Lower lobe of right lung (tissue), 2 donors: Measurements from ENCODE around the gene UBA7. TPM values are rescaled to one million over a fixed set of nuclear protein-coding genes. Genes with fewer than 3 reads are reported as not detected.
A peak's percentile ranks its signal among the peaks of the same experiment; 100 is the strongest.
"Not testable (repeated sequence)": the region's sequence is repeated elsewhere in the genome, so short reads cannot be mapped to it uniquely, and the experiment has no call there.

Experiments
- ATAC-seq, 2 donors: fragments of 200-7000 bp; cut with Tn5 transposase; one replicate each; pipeline ENCODE4 v1.9.1; 2020 to 2022; ENCODE audit warnings: mild to moderate bottlenecking in 2 of 2, moderate library complexity in 2 of 2
- DNase-seq: peaks from one replicate; pipeline ENCODE4 v3.0.0-alpha.2; 2020
- H3K27ac ChIP-seq: fragments of 200-600 bp; one replicate; pipeline ENCODE4 v1.8.0; 2022
- H3K27me3 ChIP-seq: fragments of 200-600 bp; one replicate; pipeline ENCODE4 v1.8.0; 2022; ENCODE audit warnings: low read depth
- H3K36me3 ChIP-seq: fragments of 200-600 bp; one replicate; pipeline ENCODE4 v1.8.0; 2022; ENCODE audit warnings: mild to moderate bottlenecking
- H3K4me1 ChIP-seq: fragments of 200-600 bp; one replicate; pipeline ENCODE4 v1.8.0; 2022
- H3K4me3 ChIP-seq: fragments of 200-600 bp; one replicate; pipeline ENCODE4 v1.8.0; 2022; ENCODE audit warnings: mild to moderate bottlenecking
- H3K9me3 ChIP-seq: fragments of 200-600 bp; one replicate; pipeline ENCODE4 v1.8.0; 2022
- intact Hi-C: fragments of 100-400 bp; cut with DNase I; formaldehyde crosslinking; loops from one replicate; pipeline ENCODE4 v1.11.0; 2022
- total RNA-seq: library from RNA; stranded (reverse); fragmentation: NEBNext Ultra II Directional; extraction: Animal tissue kit (Norgen Biotek cat#: 25700); gene quantifications from one replicate; pipeline ENCODE4 v1.2.1, GENCODE V29; 2021
- TF ChIP-seq, protein P1 (sequence below): fragments of 200-600 bp; IDR thresholded peaks from one replicate; pipeline ENCODE4 v1.8.0; 2022; ENCODE audit warnings: antibody characterized with exemption, mild to moderate bottlenecking
- donor health status: DM: no; HTN: yes; CAD: no; lungs with severe emphysema.

The UBA7 gene
- total RNA-seq, 1 donor from 2014 or later, result 128 TPM

DNA sequence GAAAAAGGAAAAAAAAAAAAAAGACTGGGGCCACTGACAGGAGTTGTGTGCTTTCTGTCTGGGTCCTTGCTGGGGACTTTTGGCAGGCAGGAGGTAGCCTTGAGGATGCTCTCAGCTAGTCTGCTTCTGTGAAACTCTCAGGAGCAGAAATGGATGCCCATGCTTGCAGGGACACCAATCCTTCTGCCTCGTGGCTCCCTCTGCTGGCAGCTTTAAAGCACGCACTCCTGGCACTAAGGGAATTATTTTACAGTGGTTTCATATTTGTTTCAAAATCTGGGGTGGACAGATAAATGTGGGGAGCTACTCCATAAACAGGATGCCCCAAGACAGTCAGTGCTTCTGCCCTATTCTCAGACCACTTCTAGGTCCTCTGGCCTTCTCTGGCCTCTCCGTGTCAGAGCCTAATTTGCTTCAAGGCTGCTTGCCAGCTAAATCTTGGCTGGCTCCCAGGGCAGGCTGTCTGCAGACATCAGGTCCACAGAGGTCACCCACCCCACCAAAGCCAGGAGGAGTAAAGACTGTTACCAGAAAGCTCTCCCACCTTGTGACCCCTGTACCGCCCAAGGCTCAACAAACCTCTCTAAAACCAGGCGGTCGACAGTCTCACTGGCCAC lies 25.5 kb upstream of the UBA7 start:
- no peaks in the 10 kb centered on the region for H3K36me3 ChIP-seq
- no peak overlapping the region for H3K4me3 ChIP-seq
- peak overlapping the region; percentile 48 for H3K27ac ChIP-seq
- DNase-seq (peak; percentile 84), ATAC-seq (peak; percentile 87 to 89)
- H3K27me3 ChIP-seq, result no peaks in the 10 kb centered on the region
- peaks cover 10% of the 10 kb centered on the region for H3K4me1 ChIP-seq
- TF ChIP-seq, protein P1, sequence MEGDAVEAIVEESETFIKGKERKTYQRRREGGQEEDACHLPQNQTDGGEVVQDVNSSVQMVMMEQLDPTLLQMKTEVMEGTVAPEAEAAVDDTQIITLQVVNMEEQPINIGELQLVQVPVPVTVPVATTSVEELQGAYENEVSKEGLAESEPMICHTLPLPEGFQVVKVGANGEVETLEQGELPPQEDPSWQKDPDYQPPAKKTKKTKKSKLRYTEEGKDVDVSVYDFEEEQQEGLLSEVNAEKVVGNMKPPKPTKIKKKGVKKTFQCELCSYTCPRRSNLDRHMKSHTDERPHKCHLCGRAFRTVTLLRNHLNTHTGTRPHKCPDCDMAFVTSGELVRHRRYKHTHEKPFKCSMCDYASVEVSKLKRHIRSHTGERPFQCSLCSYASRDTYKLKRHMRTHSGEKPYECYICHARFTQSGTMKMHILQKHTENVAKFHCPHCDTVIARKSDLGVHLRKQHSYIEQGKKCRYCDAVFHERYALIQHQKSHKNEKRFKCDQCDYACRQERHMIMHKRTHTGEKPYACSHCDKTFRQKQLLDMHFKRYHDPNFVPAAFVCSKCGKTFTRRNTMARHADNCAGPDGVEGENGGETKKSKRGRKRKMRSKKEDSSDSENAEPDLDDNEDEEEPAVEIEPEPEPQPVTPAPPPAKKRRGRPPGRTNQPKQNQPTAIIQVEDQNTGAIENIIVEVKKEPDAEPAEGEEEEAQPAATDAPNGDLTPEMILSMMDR, result peak; percentile 90
- intact Hi-C loops, result no loop called here
- no peaks in the 10 kb centered on the region for H3K9me3 ChIP-seq

DNA sequence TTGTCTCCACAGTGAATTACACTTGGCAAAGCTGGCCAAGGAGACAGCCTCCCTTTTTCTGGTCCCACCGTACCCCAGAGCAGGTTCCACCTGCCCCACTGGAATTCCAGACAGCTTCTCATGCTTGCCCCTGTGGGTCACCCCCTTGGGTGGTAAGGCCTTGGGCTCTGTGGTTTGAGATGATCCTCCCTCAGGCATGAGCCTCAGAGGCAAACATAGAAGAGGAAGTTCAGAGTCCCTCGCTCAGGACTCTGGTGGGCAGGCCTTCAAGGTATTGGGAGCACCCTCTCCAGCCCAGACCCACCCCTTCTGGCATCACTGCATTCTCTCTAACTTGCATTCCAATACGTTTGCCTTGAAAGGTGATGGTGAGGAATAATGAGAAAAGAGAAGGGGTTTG lies 17.6 kb upstream of the UBA7 start:
- no peaks in the 10 kb centered on the region for H3K4me1 ChIP-seq
- H3K27me3 ChIP-seq, result no peaks in the 10 kb centered on the region
- no peak overlapping the region for H3K4me3 ChIP-seq
- intact Hi-C loops, result no loop called here
- DNase-seq, result no peak
- no peak for ATAC-seq
- no peaks in the 10 kb centered on the region for H3K36me3 ChIP-seq
- H3K9me3 ChIP-seq, result no peaks in the 10 kb centered on the region
- TF ChIP-seq, protein P1, result no peak
- H3K27ac ChIP-seq, result no peak overlapping the region

DNA sequence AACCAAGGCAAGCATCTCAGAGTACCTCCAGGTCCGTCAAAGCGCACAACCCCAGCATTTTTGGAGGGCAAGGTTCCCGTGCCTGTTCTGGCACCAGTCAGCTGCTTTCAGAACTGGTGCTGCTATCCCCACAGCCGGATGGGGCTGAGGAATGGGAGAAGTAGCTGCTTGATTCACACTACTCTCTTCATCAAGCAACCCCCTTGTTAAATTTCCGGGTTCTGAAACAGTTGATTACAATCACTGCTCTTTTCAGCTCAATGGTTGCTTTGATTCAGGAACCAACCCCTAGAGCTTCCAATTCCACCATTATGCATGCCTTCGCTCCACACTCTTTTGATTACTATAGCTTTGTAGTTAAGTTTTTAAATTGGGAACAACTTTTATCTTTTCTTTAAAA lies 12.3 kb upstream of the UBA7 start:
- Histone ChIP-seq H3K4me1 (no peaks in the 10 kb centered on the region), H3K36me3 (no peaks in the 10 kb centered on the region), H3K4me3 (no peak overlapping the region), H3K9me3 (no peaks in the 10 kb centered on the region), H3K27me3 (no peaks in the 10 kb centered on the region), H3K27ac (no peak overlapping the region)
- TF ChIP-seq, protein P1, result no peak
- ATAC-seq, result no peak
- intact Hi-C loops, result no loop called here
- DNase-seq, result no peak

DNA sequence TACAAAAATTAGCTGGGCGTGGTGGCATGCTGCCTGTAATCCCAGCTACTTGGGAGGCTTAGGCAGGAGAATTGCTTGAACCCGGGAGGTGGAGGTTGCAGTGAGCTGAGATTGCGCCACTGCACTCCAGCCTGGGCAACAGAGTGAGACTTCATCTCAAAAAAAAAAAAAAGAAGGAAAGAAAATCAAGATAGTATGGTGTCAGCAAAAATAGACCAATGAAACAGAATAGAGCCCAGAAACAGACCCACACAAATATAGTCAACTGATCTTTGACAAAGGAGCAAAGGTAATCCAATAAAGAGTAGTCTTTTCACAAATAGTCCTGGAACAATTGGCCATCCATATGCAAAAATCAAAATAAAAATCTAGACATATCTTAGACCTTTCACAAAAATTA lies 9.4 kb upstream of the UBA7 start:
- H3K9me3 ChIP-seq, intact Hi-C loops, H3K27me3 ChIP-seq, DNase-seq, H3K36me3 ChIP-seq, H3K4me1 ChIP-seq, ATAC-seq, H3K27ac ChIP-seq, H3K4me3 ChIP-seq: not testable (repeated sequence)

DNA sequence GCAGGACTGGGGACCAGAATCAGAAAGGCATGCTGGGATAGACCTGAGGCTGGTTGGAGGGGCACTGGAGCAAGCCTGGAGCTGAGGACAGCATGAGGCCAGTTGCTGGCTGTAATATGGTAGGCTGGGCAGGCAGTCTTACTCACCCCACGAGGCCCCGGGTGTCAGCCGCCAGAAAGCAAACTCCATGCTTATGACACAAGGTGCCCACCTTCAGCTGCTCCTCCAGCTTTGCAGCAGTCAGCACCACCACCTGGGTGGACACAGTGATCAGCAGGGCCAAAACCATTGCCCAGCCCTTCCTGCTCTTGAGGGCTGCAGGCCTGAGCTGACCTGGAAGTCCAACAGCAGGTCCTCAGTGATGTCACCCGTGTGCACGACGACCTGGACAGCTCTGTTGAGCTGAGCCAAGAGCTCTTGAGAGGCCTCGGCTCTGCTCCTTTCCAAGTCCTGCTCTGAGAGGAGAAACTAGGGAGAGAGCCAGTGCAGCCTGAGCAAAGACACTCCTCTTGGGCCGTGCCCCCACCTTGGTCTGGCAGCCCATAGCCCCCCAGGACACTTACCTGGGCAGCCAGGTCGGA lies 747 bp downstream of the UBA7 start:
- Histone ChIP-seq H3K4me1 (peaks cover 46% of the 10 kb centered on the region), H3K9me3 (no peaks in the 10 kb centered on the region), H3K27me3 (no peaks in the 10 kb centered on the region), H3K36me3 (peaks cover 41% of the 10 kb centered on the region), H3K27ac (peak overlapping the region; percentile 90), H3K4me3 (peak overlapping the region; percentile 67)
- intact Hi-C loops, result no loop called here
- DNase-seq, result peak; percentile 71
- peak; percentile 83 to 89 for ATAC-seq
- TF ChIP-seq, protein P1, result no peak

DNA sequence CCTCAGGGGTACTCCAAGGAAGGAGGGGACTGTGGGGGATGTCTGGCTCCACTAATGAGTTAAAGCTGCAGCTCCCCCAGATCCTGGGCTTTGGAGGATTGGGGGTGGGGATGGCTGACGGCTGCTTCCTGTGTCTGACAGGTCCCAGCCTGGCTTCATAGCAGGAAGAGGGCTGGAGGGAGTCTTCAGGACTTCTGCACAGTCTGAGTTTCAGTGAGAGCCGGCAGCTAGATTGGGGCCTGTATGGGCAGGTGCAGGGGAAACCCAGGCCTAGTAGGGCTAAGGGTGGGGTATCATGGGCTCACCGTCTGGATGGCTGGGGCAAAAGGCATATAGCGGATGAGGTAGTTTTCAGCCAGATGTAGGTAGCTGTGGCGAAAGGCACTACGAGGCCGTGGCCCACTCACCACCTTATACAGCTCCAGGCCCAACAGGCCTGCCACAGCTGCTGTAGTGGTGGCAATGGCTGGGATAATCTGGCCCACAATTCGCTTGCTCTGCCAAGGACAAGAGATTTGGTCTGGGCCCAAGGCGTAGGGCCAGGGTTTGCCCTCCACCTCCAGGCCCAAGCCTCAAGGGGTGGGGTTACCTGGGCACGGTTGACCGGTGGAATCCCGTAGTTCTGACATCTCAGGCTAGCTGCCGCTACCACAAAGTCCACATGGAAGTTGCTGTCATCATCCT lies 6.2 kb downstream of the UBA7 start:
- H3K4me1 ChIP-seq, result peaks cover 72% of the 10 kb centered on the region
- intact Hi-C loops, result no loop called here
- DNase-seq (no peak), ATAC-seq (no peak)
- H3K4me3 ChIP-seq, result no peak overlapping the region
- no peaks in the 10 kb centered on the region for H3K27me3 ChIP-seq
- no peaks in the 10 kb centered on the region for H3K9me3 ChIP-seq
- TF ChIP-seq, protein P1, result no peak
- H3K36me3 ChIP-seq, result peaks cover 40% of the 10 kb centered on the region
- peak overlapping the region; percentile 92 for H3K27ac ChIP-seq
